Lower leg skin (tissue), 4 donors: ENCODE measurements around the gene CCBE1. TPM values are rescaled to one million over a fixed set of nuclear protein-coding genes. Genes with fewer than 3 reads are reported as not detected.

Experiments used
- DNase-seq, 2 donors: peaks; one replicate each; pipeline ENCODE4 v3.0.0-alpha.2; 2019; ENCODE audit warnings: low spot score in 2 of 2
- H3K4me3 ChIP-seq: fragments of 200-600 bp; sonication (generic); 2 replicates; pipeline ENCODE4 v1.5.1; 2017; ENCODE audit warnings: mild to moderate bottlenecking, low read depth; ENCODE audit not compliant: poor library complexity, severe bottlenecking
- CTCF ChIP-seq, 3 donors: fragments of 450-650 bp; IDR thresholded peaks; one replicate each; pipeline ENCODE4 v1.5.1; 2016; ENCODE audit warnings: antibody characterized with exemption in 3 of 3, mild to moderate bottlenecking in 3 of 3, moderate library complexity in 2 of 3
- POLR2A ChIP-seq, 2 donors: fragments of 450-650 bp; IDR thresholded peaks; one replicate each; pipeline ENCODE4 v1.6.1; 2016 to 2017; ENCODE audit warnings: antibody characterized with exemption in 2 of 2, mild to moderate bottlenecking in 1 of 2, moderate library complexity in 1 of 2
- WGBS, 2 donors: methylation state at CpG; one replicate each; pipeline ENCODE4 v1.1.5; 2018; 5-methylcytosine and 5-hydroxymethylcytosine counted together
- intact Hi-C: fragments of 100-400 bp; cut with DNase I; formaldehyde crosslinking; loops from one replicate; pipeline ENCODE4 v1.15.0; 2023; ENCODE audit warnings: low total_unique reads
- total RNA-seq, 4 donors: library from RNA; depleted of rRNA; stranded (reverse); fragments of >200 nt; gene quantifications; one replicate each; pipeline ENCODE4 v1.1.0, GENCODE V29; 2016

The CCBE1 gene
- total RNA-seq, 4 donors from 2014 or later = 3.0 to 15.5 (median 3.2) TPM

DNA sequence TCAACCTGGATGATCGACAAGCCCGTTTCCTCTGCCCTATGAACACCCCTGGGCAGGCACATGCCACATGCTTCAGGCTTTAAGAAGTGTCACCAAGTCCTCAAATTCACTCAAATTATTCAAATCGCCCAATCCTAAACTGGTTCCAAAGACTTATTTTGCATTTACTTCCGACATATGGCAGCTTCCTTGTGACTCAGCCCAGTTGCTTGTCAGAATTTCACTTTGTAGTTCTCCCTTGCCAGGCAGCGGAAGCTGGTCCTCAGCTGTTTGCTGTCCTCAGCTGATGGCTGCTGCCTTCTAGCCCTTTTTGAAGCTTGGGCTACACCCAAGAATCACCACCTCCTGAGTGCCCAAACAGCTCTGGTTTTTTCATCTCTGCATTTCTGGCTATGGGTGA is 232.7 kb downstream of the CCBE1 start:
- WGBS, 2 donors = 75 to 84% methylated on average over 5 of the region's 5 CpGs
- H3K4me3 ChIP-seq = no peak overlapping the region
- intact Hi-C loops = no loop called here
- DNase-seq = no peak
- TF ChIP-seq CTCF (IDR thresholded peaks at IDR 0.05) (no peak), POLR2A (IDR thresholded peaks at IDR 0.05) (no peak)

DNA sequence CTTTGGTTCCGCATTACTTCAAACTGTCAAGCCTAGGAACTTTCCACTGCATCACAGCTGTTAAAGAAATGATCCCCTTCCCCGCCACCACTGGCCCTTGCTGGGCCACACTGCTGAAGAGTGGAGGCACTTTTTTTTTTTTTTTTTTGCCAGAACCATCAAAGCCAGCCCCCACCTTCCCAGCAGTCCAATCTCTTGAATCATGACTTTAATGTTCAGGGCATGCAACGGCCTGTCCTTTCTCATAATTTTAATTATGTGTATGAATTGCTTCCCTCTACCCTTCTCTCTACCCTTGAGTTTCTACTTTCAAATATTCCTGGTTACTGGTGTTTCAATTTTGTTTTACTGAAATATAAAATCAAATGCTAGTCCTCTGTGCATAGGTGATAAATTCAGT is 236.1 kb downstream of the CCBE1 start:
- no peak for TF ChIP-seq POLR2A (IDR thresholded peaks at IDR 0.05)
- no peak for DNase-seq
- intact Hi-C loops = no loop called here
- H3K4me3 ChIP-seq = no peak overlapping the region
- 84 to 89% methylated on average over 3 of the region's 3 CpGs for WGBS, 2 donors

DNA sequence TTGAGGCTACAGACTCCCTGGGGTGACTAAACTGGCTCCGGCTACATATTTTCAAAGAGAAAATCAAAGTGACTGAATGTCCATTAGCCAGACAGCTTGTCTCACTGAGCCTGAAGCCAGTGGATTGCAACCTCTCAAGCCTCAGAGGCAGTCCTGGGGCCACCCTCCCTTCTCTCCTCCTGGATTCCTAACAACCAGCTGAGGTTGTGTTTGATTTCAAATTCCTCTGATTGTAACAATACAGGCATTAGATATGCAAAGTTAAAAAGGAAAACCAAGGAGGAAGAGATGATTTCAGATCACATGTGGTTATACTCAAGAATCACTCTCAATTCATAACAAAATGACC is 237.2 kb downstream of the CCBE1 start:
- no peak overlapping the region for H3K4me3 ChIP-seq
- no peak for DNase-seq
- 57 to 71% methylated on average over 1 of the region's 1 CpG for WGBS, 2 donors
- intact Hi-C loops = no loop called here
- TF ChIP-seq CTCF (IDR thresholded peaks at IDR 0.05) = no peak
- no peak for TF ChIP-seq POLR2A (IDR thresholded peaks at IDR 0.05)

DNA sequence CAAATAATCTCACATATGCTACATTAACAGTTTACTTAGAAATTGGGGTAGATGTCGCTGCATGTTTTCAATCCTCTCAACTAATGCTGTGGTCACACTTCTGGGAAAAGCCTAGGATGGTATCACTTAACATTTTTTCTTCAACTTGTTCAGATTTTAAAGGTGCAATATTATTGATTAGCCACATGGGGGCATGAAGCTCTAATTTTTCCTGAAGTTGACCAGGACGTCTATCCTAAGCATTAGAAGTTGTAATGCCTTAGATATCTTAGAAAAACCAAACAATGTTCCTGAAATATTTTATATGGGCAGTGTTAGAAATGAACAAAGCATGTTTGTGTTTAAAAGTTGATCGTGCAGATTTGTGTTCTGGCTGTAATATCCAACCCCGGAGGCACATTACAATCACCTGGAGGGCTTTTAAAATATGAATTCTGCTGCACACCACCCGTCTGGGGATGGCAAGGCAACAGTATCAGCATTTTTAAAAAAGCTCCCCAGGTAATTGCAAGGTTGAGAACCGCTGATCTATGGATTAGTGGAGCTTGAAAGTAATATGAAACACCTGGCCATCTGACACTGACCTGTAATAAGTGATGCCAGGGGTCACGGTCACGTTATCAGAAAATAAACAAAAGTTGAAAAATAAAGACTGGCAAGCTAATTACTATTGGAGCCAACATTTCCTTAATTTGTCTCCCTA is 237.7 kb downstream of the CCBE1 start:
- no peak for TF ChIP-seq CTCF (IDR thresholded peaks at IDR 0.05)
- no peak for TF ChIP-seq POLR2A (IDR thresholded peaks at IDR 0.05)
- DNase-seq = no peak
- intact Hi-C loops = no loop called here
- WGBS, 2 donors = 19 to 22% methylated on average over 8 of the region's 8 CpGs
- H3K4me3 ChIP-seq = no peak overlapping the region

DNA sequence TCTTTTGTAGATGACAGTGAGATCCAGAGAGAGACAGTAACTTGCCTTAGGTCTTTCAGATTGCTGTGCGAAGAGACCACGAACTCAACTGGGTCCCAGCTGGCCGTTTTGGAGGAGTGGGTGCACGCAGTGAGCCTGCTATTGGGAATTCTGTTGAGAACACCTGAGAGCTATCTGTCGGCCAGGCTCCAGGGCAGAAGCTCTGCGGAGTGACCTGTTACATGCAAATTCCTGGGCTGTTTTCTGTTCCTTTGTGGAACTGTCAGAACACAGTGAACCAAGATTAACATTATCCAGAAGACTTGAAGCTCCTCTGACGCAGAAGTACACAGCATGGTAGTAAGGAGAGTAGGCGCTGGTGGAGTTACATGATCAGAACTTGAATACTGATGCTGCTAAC is 238.6 kb downstream of the CCBE1 start:
- H3K4me3 ChIP-seq = no peak overlapping the region
- DNase-seq = no peak
- WGBS, 2 donors = 54 to 65% methylated on average over 8 of the region's 8 CpGs
- intact Hi-C loops = no loop called here
- TF ChIP-seq CTCF (IDR thresholded peaks at IDR 0.05) = no peak
- TF ChIP-seq POLR2A (IDR thresholded peaks at IDR 0.05) = no peak

DNA sequence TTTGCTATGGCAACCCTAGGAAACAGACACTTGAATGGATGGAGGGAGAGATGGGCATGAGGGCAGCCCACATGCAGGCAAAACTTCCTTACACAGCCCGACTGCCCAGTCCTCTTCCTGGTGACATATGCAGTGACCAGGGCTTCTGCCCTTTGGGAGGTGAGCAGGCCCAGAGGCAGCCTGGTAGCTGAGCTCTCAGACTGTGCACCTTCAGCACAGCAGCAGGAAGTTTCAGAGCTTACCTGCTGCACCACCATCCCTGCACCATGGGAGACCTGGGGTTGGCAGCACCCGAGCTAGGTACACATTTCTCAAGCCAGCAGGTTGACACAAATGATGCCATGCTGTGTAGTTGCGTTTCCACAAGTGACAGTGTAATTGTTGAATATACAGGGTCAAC is 240.6 kb downstream of the CCBE1 start:
- TF ChIP-seq POLR2A (IDR thresholded peaks at IDR 0.05) (no peak), CTCF (IDR thresholded peaks at IDR 0.05) (no peak)
- intact Hi-C loops = no loop called here
- WGBS, 2 donors = 85 to 89% methylated on average over 3 of the region's 3 CpGs
- DNase-seq = no peak
- no peak overlapping the region for H3K4me3 ChIP-seq
